Myocyte (in vitro differentiated cells): ENCODE results near the gene VEGFA. TPM values are rescaled to one million over a fixed set of nuclear protein-coding genes. Genes with fewer than 3 reads are reported as not detected.

ENCODE experiments used
- DNase-seq: peaks from one replicate; pipeline ENCODE4 v3.0.0-alpha.2; 2012; ENCODE audit warnings: low read depth
- total RNA-seq: library from RNA; depleted of rRNA; stranded (reverse); fragments of >200 nt; gene quantifications from 2 replicates; pipeline ENCODE4 v1.2.3, GENCODE V29; 2014

Gene VEGFA
- total RNA-seq, 1 donor from 2014 or later: 57.0 TPM

- DNase-seq: no peak
These were observed 31.0 kb upstream of the VEGFA start for GRCh38 chr6:43738877-43739641.

- DNase-seq: no peak
These were observed 30.3 kb upstream of the VEGFA start for GRCh38 chr6:43739642-43740091.

- no peak for DNase-seq
These were observed 29.6 kb upstream of the VEGFA start for GRCh38 chr6:43740321-43740960.

- no peak for DNase-seq
These were observed 28.8 kb upstream of the VEGFA start for GRCh38 chr6:43740961-43741764.

GRCh38 chr6:43741829-43742228 is 28.2 kb upstream of the VEGFA start:
- DNase-seq: no peak

GRCh38 chr6:43742285-43742684 is 27.7 kb upstream of the VEGFA start:
- DNase-seq: no peak

- DNase-seq: no peak
These were observed 26.9 kb upstream of the VEGFA start for GRCh38 chr6:43742931-43743632.

GRCh38 chr6:43743682-43744381 is 26.2 kb upstream of the VEGFA start:
- DNase-seq: no peak

- DNase-seq: no peak
These were observed 25.5 kb upstream of the VEGFA start for GRCh38 chr6:43744491-43744890.

- no peak for DNase-seq
These were observed 24.9 kb upstream of the VEGFA start for GRCh38 chr6:43744931-43745727.

- DNase-seq: no peak
These were observed 23.9 kb upstream of the VEGFA start for GRCh38 chr6:43746071-43746470.

- DNase-seq: no peak
These were observed 23.4 kb upstream of the VEGFA start for GRCh38 chr6:43746613-43747102.

- DNase-seq: peak; percentile 13
These were observed 22.2 kb upstream of the VEGFA start for GRCh38 chr6:43747784-43748183.

- DNase-seq: no peak
These were observed 21.2 kb upstream of the VEGFA start for GRCh38 chr6:43748765-43749164.

GRCh38 chr6:43749461-43749860 is 20.6 kb upstream of the VEGFA start:
- no peak for DNase-seq

GRCh38 chr6:43750622-43751021 is 19.4 kb upstream of the VEGFA start:
- no peak for DNase-seq

- no peak for DNase-seq
These were observed 16.3 kb upstream of the VEGFA start for GRCh38 chr6:43753570-43754183.

- DNase-seq: no peak
These were observed 11.9 kb upstream of the VEGFA start for GRCh38 chr6:43757966-43758616.

- no peak for DNase-seq
These were observed 11.4 kb upstream of the VEGFA start for GRCh38 chr6:43758617-43759050.
